HG03139 (cell line): ENCODE results near the gene SLC13A4.
"Not testable (repeated sequence)": the region's sequence is repeated elsewhere in the genome, so short reads cannot be mapped to it uniquely, and the experiment has no call there.

ENCODE experiments used
- ATAC-seq: cut with Tn5 transposase; IDR thresholded peaks from one replicate; pipeline ENCODE4 v1.9.1; 2021; ENCODE audit not compliant: unreplicated experiment

SLC13A4 gene, protein sequence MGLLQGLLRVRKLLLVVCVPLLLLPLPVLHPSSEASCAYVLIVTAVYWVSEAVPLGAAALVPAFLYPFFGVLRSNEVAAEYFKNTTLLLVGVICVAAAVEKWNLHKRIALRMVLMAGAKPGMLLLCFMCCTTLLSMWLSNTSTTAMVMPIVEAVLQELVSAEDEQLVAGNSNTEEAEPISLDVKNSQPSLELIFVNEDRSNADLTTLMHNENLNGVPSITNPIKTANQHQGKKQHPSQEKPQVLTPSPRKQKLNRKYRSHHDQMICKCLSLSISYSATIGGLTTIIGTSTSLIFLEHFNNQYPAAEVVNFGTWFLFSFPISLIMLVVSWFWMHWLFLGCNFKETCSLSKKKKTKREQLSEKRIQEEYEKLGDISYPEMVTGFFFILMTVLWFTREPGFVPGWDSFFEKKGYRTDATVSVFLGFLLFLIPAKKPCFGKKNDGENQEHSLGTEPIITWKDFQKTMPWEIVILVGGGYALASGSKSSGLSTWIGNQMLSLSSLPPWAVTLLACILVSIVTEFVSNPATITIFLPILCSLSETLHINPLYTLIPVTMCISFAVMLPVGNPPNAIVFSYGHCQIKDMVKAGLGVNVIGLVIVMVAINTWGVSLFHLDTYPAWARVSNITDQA

DNA sequence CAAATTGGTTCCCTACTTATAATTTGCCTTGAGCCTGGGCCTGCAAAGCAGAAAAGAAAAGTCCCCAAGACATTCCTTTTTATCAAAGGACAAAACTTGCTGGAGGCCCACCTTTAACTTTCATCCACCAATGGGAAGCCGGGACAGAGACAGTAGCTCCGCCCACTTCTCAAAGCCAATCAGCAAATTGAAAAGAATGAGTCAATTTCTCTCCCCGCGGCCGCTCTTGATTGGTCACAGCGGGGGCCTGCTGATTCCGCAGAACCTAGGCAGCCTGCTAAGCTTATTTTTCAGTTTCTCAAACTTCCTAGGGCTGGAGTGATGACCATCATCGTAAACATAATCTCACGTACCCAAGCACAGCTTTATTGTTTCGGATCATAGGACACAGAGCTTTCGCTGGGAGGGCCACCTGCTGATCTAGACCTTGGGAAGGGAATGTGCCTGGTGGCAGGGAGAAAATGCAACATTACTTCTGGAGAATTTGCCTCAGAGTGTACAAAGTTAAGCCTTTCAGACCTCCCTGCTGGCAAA is at the start of gene SLC13A4:
Gene SLC13A4, minus strand, starts transcription at position 51 of the 534 bp plus-strand sequence. CDS start 690 bp downstream, outside the sequence.
- ATAC-seq, result no peak

DNA sequence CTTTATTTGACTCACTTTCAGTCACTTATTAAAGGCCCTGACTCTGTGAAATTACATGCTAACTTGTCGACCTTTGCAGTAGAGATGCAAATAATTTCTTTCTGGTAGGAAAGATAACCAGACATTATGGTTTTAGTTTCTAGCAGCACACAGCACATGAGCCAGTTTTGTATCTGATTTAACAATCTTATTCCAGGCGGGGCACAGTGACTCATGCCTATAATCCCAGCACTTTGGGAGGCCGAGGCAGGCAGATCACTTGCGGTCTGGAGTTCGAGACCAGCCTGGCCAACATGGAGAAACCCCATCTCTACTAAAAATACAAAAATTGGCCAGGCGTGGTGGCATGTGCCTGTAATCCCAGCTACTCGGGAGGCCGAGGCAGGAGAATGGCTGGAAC is 47.9 kb upstream of the SLC13A4 start:
- not testable (repeated sequence) for ATAC-seq

DNA sequence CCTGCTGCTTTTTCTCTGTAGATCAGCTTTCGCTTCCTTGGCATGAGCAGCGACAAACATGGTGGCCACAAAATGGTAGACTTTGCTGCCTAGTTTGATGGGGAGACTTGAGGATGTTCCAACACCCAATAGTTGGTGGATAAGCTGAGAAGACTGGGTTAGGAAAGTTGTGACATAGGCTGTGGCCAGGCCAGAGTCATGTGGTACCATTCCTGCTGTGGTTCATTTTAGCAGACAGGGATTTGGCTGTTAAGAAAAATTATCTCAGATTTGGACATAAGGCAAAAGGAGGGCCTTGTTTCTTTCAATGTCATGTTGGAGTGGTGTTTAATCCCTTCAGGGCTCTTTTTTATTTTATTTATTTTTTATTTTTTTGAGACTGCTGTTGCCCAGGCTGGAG is 47.2 kb upstream of the SLC13A4 start:
- no peak for ATAC-seq

DNA sequence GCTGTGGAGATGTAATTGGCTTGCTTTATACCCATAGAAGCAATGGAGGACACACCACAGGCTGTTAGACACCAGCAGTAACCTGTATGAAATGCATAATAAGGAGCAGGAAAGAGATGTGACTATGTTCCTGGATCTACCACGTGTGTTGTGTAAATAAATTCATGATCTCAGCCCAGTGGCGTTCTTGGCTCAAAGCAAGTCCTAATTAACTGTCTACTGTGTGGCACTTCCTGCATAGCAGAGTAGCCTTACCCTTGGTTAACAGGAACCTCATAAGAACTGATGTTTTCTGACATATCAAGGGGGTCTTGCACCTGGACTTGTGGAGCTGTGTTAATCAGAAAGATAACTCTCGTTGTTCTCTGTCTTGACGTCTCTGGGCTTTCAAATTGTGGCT is 46.3 kb upstream of the SLC13A4 start:
- ATAC-seq, result no peak

DNA sequence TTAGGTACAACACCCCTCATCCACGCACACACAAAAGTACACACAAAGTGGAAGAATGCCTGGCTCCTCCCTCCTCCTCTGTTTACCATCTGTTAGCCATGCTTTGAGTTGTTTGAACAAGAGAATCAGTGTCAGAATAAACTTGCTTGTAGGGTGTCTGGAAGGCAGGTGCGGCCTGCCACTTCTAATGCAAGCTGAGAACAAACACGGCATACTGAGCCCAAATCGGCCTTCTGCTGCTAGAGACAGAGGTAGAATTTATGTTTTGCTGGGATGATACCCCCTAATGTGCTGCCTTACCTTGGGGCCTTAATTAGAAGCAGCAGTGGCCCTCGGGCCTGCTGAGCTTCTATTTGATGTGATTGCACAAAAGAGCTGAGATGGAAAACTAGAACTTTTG is 45.5 kb upstream of the SLC13A4 start:
- no peak for ATAC-seq

DNA sequence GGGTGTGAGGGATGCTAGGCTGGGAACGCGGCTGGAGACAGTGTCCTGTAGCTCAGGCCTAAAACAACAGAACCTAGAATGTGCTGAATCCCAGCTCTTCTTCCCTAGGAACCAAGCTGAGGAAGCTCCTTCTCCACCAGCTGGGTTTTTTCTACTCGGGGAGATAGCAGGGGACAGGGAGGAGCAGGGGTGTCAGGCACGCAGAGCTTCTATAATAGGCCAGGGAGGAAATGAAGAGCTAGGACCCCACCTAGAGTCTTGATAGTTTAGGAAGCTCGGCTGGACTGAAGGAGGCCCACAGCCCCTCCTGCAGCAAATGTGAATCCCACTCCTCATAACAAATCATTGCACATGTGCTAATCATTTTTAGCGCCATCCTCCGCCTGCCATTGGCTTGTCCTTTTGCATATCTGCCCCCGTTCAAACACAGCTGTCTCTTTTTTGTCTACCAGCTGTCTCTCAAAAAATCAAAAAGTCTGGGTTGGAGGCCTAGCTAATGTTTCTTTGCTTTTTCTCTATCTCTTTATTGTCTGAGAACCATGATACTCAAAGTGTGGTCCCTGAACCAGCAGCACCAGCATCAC is 44.7 kb upstream of the SLC13A4 start:
- ATAC-seq, result no peak

DNA sequence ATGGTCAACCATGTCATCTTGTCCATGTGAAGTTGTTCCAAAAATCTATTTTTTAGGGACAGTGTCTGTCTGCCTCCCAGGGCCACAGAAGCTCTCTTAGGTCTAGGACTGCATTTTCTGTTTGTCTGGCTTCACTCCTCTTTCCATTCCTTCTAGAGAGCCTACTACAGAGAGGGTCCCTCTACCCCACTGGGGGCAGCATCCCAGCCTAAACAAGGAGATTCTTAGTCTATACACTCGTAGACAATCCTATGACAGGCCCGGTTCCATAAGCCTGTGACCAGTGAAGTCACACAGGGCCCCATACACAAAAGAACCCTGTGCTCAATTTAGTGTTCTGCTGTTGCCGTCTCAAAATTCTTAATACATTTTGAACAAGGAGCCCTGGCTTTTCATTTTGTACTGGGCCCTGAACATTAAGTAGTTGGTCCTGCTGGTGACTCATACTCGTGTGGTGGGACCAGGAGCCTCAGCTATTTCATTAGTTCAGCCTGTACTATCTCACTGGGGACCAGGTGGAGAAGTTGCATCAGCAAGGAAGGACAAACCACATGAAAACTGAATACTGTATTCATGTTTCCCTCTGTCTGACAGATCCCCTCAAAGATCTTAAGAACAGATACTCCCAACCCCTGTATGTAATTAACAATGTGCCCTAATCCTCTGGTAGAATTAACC is 44.1 kb upstream of the SLC13A4 start:
- no peak for ATAC-seq

DNA sequence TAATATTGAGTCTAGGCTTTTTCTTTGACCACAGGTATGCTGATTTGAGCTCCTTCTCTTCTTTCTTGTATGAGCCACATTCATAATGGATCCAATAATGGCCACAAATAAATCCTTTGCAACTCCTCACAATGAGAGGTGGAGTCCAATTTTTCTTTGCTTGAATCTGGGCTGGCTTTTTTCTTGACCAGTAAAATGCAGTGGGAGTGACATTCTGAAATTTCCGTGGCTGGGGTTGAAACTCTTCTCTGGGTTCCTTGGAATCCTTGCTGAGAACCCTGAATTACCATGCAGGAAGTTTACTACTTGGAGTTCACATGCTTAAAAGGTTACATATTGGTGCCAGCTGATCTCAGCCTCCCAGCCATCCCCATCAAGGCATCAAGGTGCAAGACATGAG is 43.1 kb upstream of the SLC13A4 start:
- ATAC-seq, result no peak

DNA sequence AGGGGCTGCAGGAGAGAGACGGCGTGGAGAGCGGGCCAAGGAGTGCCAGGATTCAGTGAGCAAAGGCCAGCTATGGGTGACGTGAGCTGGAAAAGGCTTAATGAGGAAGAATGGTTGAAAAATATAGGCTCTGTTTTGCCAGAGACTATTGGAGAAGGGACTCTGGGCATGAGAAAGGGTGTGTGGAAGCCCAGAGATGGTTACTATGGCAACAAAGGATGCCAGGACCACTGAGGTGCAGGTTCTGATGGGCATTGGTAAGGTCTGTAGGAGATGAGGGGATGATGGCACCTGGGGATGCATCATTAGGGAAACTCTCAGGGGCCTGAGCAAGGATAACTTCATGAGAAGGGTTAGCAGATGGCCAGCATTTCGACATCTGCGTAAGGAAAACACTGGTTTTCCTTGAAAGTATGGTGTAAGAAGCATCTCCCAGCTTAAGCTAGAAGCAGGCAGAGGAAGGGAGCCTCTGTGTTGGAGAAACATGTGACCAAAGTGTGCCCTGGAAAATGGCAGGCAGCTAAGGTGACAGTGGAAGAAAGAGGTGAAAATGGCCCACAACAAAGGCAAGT is 42.2 kb upstream of the SLC13A4 start:
- no peak for ATAC-seq

DNA sequence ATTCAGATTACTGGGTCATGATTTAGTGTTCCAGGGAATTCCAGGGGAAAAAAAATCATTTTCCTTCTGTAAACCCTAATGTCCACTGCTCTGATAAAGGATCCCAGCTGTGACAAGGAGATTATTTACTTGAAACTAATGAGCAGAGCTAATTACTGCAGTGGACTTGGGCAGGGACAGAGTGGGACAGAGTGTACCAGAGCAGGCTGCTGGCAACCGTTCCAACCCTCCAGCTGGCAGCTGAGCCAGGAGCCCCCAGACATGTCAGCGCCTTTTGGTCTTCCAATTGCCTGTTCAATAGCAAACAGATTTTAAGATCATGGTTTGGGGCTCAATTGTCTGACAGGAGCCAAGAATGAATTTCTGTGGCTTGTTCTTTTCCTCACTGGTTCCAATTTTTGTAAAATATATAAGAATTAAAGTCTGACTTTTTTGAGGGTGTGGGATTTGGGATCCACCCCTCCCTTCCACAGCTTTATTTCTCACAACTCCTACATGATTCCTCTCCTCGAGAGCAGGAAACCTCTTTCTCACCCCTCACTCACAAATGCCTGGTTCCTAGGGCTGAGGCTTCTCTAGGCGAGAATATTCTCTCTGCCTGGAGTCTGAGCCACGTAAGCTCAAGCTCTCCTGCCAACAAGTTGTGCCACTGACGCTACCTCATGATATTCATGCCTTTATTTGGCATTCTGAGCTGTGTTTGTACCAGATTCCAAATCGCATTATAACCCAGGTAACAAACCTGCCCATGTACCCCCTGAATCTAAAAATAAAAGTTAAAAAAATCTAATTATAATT is 41.2 kb upstream of the SLC13A4 start:
- ATAC-seq, result no peak

DNA sequence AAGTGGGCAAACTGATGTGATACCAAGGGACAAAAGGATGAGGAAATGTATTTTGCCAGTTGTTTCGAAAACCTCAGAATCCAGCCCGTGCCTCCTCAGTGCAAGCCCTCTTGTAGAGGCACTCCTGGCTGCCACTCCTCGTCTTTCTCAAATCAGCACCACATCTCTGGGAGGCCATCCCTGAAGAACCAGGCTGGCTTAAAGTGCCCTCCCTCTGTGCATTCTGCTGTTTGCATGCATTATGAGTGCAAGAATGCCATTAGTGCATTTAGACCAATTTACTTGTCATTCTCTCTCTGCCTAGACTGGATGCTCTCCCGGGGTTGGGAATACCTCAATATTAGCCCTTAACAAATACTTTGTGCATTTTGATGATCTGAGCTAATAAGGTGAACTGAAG is 40.5 kb upstream of the SLC13A4 start:
- no peak for ATAC-seq

DNA sequence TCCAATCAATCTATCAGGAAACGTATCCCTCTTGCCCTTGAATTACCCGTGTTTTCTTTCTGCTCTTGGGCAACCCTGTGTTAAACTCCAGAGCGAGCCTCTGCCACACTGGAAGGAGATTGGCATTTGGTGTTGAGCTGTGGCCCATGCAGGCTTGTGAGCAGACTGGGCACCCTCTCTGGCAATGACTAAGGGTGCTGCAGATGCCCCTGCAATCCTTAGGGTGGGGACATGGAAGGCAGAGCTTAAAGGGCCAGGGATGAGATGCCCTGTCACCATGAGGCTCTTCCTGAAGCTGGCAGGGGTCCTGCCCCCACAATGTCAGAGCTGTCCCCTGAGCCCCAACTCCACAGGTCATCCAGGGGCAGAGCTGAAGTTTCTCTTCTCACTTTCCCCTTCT is 40.1 kb upstream of the SLC13A4 start:
- ATAC-seq, result no peak

DNA sequence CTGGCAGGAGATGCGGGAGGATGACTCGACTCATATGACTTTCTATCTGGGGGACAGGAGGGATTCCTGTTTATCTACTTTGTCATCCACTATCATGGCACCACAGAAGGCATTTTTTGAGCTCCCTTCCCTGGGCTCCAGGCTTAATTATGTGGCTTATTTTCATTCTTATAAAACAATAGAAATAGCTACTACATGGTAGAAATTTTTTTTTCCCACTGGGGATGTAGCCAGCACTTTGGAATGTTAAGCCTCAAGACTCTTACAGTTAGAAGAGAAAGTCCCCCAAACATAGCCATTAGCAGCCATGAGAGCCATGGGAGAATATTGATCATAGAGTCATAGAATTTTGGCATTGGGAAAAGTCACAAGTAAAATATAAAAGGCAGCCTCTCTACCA is 35.3 kb upstream of the SLC13A4 start:
- ATAC-seq, result no peak

DNA sequence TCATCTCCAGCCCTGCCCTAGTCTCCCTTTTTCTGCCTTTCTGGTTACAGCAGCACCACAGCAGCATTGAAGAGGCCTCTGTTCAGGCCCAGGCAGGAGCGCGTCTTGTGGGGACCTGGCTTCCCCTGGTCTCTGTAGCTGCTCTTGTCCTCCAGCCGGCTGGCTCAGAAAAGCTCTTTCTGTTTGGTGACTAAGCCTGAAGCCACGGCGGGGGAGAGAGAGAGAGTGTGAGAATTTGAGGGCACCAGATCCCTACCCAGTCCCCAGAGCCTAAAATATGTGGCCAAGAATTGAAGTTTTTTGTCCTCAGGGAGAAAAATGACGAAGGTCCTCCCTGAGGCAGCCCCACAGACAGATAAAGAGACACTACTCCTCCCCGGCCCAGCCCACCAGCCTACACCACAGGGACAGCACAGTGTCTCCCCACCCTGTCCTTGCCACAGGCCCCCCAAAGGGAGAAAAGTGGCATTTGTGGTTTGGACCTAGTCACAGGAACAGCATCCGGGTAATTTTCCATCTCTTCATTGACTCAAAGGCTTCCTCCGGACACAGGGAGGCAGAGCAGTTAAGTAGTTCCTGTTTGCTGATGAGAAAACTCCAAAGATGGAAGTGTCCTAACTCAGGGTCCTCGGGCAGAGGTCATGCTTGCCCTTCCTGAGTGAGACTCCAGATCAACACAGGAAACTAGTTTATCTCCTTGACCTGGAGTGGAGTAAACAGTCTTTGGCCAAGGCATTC is 33.9 kb upstream of the SLC13A4 start:
- no peak for ATAC-seq

DNA sequence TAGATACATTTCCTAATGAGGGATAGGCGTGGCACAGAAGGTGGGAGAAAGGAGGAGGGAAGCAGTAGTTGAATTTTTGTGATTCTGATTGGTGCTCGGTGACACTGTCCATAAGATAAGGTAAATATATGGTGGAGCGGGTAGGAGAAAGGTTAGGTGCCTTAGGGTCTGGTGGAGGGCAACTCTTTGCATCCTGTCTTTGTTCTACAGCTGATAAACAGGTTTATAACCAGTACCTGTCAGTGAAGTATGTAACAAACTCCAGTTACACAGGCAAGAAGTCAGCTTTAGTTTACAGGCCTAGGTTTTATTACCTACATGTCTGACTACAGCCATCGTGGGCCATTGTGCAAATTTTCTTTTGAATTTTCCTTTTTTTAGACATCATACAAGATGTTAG is 31.5 kb upstream of the SLC13A4 start:
- ATAC-seq, result no peak

DNA sequence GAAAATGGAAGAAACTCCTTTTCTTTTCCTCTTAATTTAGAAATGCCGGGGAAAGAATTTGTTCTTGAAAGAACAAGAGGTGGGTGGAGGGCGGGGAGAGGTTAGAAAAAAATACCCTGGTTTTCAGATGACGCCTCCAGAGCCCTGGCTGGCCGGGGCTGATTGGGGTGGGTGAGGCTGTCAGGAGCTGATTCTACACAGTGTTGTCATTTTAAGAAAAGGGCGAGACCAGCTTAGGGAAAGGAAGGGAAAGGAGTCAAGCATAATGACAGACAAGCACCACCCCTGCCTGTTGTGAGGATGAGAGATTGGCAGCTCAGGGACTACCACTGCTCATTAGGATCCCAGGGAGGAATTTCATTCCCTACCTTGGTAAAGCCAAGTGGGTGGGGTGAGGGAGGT is 30.5 kb upstream of the SLC13A4 start:
- no peak for ATAC-seq

DNA sequence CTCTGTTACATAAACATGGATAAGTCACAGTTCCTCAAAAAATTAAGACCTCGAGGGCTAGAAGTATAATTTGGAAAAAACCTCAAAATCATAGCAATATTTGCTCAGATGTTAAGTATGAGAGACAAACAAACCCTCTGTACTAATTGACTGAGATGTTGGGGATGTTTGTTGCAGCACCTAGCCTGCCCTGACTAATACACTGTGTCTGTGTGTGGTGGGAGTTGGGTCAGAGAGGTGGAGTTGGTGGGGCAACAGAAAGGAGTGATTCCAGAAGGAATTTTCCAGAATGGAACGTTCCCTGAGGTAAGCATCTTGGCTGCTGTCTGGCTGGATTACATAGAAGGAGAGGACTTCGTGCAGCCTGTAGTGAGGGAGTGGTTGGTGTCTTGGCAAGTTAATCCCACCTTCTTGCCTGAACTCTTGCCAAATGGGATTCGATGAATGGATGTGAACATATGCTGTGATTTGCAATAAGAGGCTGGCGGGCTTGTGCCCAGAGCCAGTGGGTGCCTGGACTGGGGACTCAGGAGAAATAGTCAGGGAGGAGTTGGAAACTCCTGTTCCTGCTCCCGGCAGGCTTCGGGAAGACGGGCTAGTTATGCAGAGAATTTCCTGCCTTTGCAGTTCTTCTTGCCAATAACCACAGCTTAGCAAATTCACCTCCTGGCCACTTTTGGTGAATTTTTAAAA is 29.9 kb upstream of the SLC13A4 start:
- no peak for ATAC-seq

DNA sequence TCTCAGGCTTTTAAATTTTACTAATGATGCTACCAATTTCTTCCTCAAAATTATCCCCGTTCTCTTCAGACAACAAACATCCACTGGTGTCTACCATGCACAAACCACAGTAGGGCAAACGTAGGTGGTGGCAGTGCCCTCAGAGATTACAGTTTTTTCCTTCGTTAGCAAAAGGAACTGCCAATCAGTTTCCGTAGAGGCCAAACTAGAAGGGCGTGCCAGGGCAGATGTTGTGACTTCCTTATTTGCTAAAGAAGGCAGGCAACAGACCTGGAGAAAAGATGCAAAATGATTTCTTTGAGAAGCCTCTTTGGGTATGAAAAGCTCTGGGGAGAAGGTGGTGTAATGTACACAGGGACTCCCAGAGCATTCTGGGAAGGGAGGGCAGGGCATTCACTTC is 28.2 kb upstream of the SLC13A4 start:
- ATAC-seq, result no peak

DNA sequence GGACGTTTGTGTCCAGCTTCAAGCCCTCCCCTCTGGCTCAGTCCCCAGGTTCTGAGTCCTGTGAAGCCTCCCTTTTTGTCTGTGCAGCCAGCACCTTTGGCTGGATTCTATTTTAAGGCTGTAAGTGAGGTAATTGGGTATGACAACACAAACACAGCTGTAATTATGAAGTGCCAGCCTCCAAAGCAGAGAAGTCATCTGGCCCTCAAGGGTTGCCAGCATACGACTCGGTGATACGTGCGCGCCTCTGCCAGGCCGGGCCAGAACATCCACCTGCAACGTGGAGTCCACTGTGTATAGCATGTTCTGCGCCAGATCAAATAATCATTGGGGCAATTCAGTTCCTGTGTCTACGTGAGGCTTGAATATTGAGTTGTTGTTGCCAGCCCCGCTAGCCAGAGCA is 27.4 kb upstream of the SLC13A4 start:
- no peak for ATAC-seq
